ENCODE measurements around the gene HMGXB3. TPM values are rescaled to one million over a fixed set of nuclear protein-coding genes. Genes with fewer than 3 reads are reported as not detected.

The HMGXB3 gene
- total RNA-seq, 1 experiment from 2014 or later = 38.0 TPM

DNA sequence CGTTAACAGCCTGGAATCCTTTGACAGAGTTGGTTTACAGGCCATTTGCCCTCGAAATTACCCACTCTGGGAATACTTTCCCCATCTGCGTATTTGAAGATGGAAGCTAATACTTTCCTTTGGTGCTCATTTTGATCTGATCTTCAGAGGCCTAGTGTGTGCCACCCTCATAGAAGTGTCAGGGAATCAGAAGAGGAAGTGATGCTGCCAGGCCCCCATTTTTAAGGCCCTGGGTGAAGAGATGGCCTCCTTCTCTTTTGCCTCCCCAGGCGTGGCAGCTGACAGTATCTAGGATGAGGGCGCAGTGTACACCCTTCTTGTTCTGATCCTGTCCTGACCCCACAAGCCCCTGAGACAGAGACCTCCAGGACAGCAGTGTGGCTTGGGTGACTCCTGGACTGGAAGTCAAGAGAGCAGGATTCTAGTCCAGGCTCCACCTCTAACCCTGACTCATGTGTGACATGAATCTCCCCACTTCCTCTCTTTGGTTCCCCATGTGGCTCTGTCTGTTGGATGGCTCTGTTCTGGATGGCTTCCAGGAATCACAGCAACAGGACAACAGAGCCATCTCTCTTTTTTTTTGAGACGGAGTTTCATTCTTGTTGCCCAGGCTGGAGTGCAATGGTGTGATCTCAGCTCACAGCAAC is 58.1 kb downstream of the HMGXB3 start:
- H3K4me2 ChIP-seq = no peak overlapping the region
- no peak overlapping the region for H2AFZ ChIP-seq
- no peak overlapping the region for H3K4me3 ChIP-seq
- H3K36me3 ChIP-seq (ENCODE audit: low read depth) = no peaks in the 10 kb centered on the region
- no peaks in the 10 kb centered on the region for H3K4me1 ChIP-seq (replicated peaks; ENCODE audit: insufficient read depth)
- H3K9me3 ChIP-seq (ENCODE audit: insufficient read depth, low read depth) = no peaks in the 10 kb centered on the region
- intact Hi-C loops (cut with micrococcal nuclease; ENCODE audit: unreplicated experiment) = no loop called here
- H3K27ac ChIP-seq = no peak overlapping the region
- H3F3A ChIP-seq (ENCODE audit: insufficient read depth, low read depth) = no peaks in the 10 kb centered on the region
- TF ChIP-seq EZH2 (IDR thresholded peaks at IDR 0.05; ENCODE audit: low read depth) (no peak), CTCF (conservative IDR thresholded peaks at IDR 0.05) (no peak)
- no peaks in the 10 kb centered on the region for H3K79me2 ChIP-seq (ENCODE audit: low read depth)
- DNase-seq = no peak
- ChIA-PET POLR2A (ENCODE audit: unreplicated experiment) (no interaction called here), CTCF (no interaction called here)
- BruUV-seq (replicated peaks) = TSS peak; percentile 19
- no peaks in the 10 kb centered on the region for H4K20me1 ChIP-seq (ENCODE audit: insufficient read depth)
- no peaks in the 10 kb centered on the region for H3K27me3 ChIP-seq (ENCODE audit: insufficient read depth, low read depth)
- H3K9me2 ChIP-seq (ENCODE audit: insufficient read depth) = no peaks in the 10 kb centered on the region

DNA sequence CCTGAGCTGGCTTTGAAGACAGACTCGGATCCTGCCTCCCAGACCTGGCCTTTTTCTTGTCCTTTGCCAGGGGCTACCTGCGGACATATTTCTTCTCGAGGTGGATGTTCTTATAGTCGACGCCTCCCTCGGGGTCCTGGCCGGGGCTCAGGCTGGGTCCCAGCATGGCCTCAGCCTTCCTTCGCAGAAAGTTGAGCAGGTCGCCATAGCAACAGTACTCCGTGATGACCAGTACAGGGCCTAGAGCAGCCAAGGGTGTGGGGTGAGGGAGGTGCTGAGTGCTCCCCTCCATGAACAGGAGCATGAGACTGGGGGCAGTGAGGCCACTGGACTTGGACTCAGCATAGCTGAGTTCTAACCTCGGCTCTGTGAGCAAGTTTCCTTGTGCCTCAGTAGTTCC is 59.1 kb downstream of the HMGXB3 start:
- no peaks in the 10 kb centered on the region for H3K27me3 ChIP-seq (ENCODE audit: insufficient read depth, low read depth)
- ChIA-PET CTCF (no interaction called here), POLR2A (ENCODE audit: unreplicated experiment) (no interaction called here)
- H3K9me3 ChIP-seq (ENCODE audit: insufficient read depth, low read depth) = no peaks in the 10 kb centered on the region
- DNase-seq = no peak
- no peak overlapping the region for H3K27ac ChIP-seq
- intact Hi-C loops (cut with micrococcal nuclease; ENCODE audit: unreplicated experiment) = no loop called here
- no peaks in the 10 kb centered on the region for H3K4me1 ChIP-seq (replicated peaks; ENCODE audit: insufficient read depth)
- no peaks in the 10 kb centered on the region for H3F3A ChIP-seq (ENCODE audit: insufficient read depth, low read depth)
- no TSS peak for BruUV-seq (replicated peaks)
- no peaks in the 10 kb centered on the region for H3K79me2 ChIP-seq (ENCODE audit: low read depth)
- no peak overlapping the region for H3K4me3 ChIP-seq
- H3K9me2 ChIP-seq (ENCODE audit: insufficient read depth) = no peaks in the 10 kb centered on the region
- H2AFZ ChIP-seq = no peak overlapping the region
- H4K20me1 ChIP-seq (ENCODE audit: insufficient read depth) = no peaks in the 10 kb centered on the region
- H3K36me3 ChIP-seq (ENCODE audit: low read depth) = no peaks in the 10 kb centered on the region
- TF ChIP-seq CTCF (conservative IDR thresholded peaks at IDR 0.05) (no peak), EZH2 (IDR thresholded peaks at IDR 0.05; ENCODE audit: low read depth) (no peak)
- H3K4me2 ChIP-seq = no peak overlapping the region

GRCh38 chr5:150060471-150060870 is 59.9 kb downstream of the HMGXB3 start:
- ChIA-PET POLR2A (ENCODE audit: unreplicated experiment) (no interaction called here), CTCF (no interaction called here)
- intact Hi-C loops (cut with micrococcal nuclease; ENCODE audit: unreplicated experiment) = no loop called here

More at GRCh38 chr5:150060471-150060870, 59.9 kb downstream of the HMGXB3 start:
- H3K9me2 ChIP-seq (ENCODE audit: insufficient read depth) = no peaks in the 10 kb centered on the region
- DNase-seq = no peak
- no peaks in the 10 kb centered on the region for H3K9me3 ChIP-seq (ENCODE audit: insufficient read depth, low read depth)
- no peaks in the 10 kb centered on the region for H3K4me1 ChIP-seq (replicated peaks; ENCODE audit: insufficient read depth)
- no peak overlapping the region for H3K4me2 ChIP-seq
- H3K36me3 ChIP-seq (ENCODE audit: low read depth) = no peaks in the 10 kb centered on the region
- H3K4me3 ChIP-seq = no peak overlapping the region
- H3K27ac ChIP-seq = no peak overlapping the region
- no peak overlapping the region for H2AFZ ChIP-seq
- H4K20me1 ChIP-seq (ENCODE audit: insufficient read depth) = no peaks in the 10 kb centered on the region
- no peaks in the 10 kb centered on the region for H3K27me3 ChIP-seq (ENCODE audit: insufficient read depth, low read depth)
- H3K79me2 ChIP-seq (ENCODE audit: low read depth) = no peaks in the 10 kb centered on the region
- H3F3A ChIP-seq (ENCODE audit: insufficient read depth, low read depth) = no peaks in the 10 kb centered on the region
- BruUV-seq (replicated peaks) = no TSS peak
- no peak for TF ChIP-seq CTCF (conservative IDR thresholded peaks at IDR 0.05)
- TF ChIP-seq EZH2 (IDR thresholded peaks at IDR 0.05; ENCODE audit: low read depth) = no peak

All from PC-9 (cell line).